Neural cell (in vitro differentiated cells): ENCODE data around the gene SLCO2B1. TPM values are rescaled to one million over a fixed set of nuclear protein-coding genes. Genes with fewer than 3 reads are reported as not detected.

ENCODE experiments used
- H2AFZ ChIP-seq: fragments of 200-600, 300-800 bp; sonication (generic), shearing (Covaris generic); 2 replicates; pipeline ENCODE4 v1.6.0; 2014; ENCODE audit warnings: low read depth, mild to moderate bottlenecking, antibody characterized with exemption, low read length, moderate library complexity
- H3F3A ChIP-seq: fragments of 200-600 bp; shearing (Covaris generic); 2 replicates; pipeline ENCODE4 v1.6.1; 2016; ENCODE audit warnings: mild to moderate bottlenecking, moderate library complexity, mixed read lengths, antibody characterized with exemption, low read length; ENCODE audit not compliant: insufficient read depth, poor library complexity, severe bottlenecking
- H3K27ac ChIP-seq: fragments of 200-600, 300-800 bp; sonication (generic), shearing (Covaris generic); 2 replicates; pipeline ENCODE4 v1.5.1; 2014; ENCODE audit warnings: mild to moderate bottlenecking, low read length, moderate library complexity
- H3K27me3 ChIP-seq: fragments of 300-800, 200-600 bp; sonication (generic), shearing (Covaris generic); 2 replicates; pipeline ENCODE4 v1.6.0; 2014; ENCODE audit warnings: mild to moderate bottlenecking, low read depth, low read length, moderate library complexity; ENCODE audit not compliant: insufficient read depth
- H3K36me3 ChIP-seq: fragments of 300-800, 200-600 bp; sonication (generic), shearing (Covaris generic); 2 replicates; pipeline ENCODE4 v1.5.1; 2014; ENCODE audit warnings: mild to moderate bottlenecking, antibody characterized with exemption, low read length, moderate library complexity; ENCODE audit not compliant: insufficient read depth
- H3K4me2 ChIP-seq: fragments of 300-800, 200-600 bp; sonication (generic), shearing (Covaris generic); 2 replicates; pipeline ENCODE4 v1.6.0; 2014; ENCODE audit warnings: mild to moderate bottlenecking, low read length
- H3K4me3 ChIP-seq: fragments of 300-800, 200-600 bp; sonication (generic), shearing (Covaris generic); 2 replicates; pipeline ENCODE4 v1.5.1; 2014; ENCODE audit warnings: mild to moderate bottlenecking, low read length, moderate library complexity
- H3K79me2 ChIP-seq: fragments of 200-600 bp; shearing (Covaris generic); replicated peaks from 2 replicates; pipeline ENCODE4 v1.6.0; 2014; ENCODE audit warnings: mild to moderate bottlenecking, low read length, moderate library complexity; ENCODE audit not compliant: insufficient read depth
- H3K9ac ChIP-seq: fragments of 300-800, 200-600 bp; sonication (generic), shearing (Covaris generic); 2 replicates; pipeline ENCODE4 v1.6.1; 2016; ENCODE audit warnings: mild to moderate bottlenecking, low read length, mixed read lengths
- H3K9me2 ChIP-seq: fragments of 200-600 bp; shearing (Covaris generic); 2 replicates; pipeline ENCODE4 v1.6.1; 2016; ENCODE audit warnings: mild to moderate bottlenecking, low read length, mixed read lengths; ENCODE audit not compliant: insufficient read depth
- H3K9me3 ChIP-seq: fragments of 200-600, 300-800 bp; sonication (generic), shearing (Covaris generic); 2 replicates; pipeline ENCODE4 v1.6.1; 2016; ENCODE audit warnings: mild to moderate bottlenecking, mixed run types, low read length, moderate library complexity, mixed read lengths
- H4K20me1 ChIP-seq: fragments of 200-600 bp; shearing (Covaris generic); 2 replicates; pipeline ENCODE4 v1.6.1; 2016; ENCODE audit warnings: mild to moderate bottlenecking, mixed run types; ENCODE audit not compliant: insufficient read depth
- EP300 ChIP-seq: fragments of 450-650 bp; conservative IDR thresholded peaks from 2 replicates; pipeline ENCODE4 v1.6.1; 2014; ENCODE audit warnings: antibody characterized with exemption, mild to moderate bottlenecking, moderate library complexity; ENCODE audit not compliant: poor library complexity, severe bottlenecking
- EZH2 ChIP-seq: fragments of 200-600, 300-800 bp; shearing (Covaris generic), sonication (generic); IDR thresholded peaks from 2 replicates; pipeline ENCODE4 v1.6.1; 2014; ENCODE audit warnings: antibody characterized with exemption, low read length, borderline replicate concordance, mild to moderate bottlenecking; ENCODE audit not compliant: insufficient read depth, poor library complexity, severe bottlenecking
- MXI1 ChIP-seq: fragments of 450-650 bp; conservative IDR thresholded peaks from 2 replicates; pipeline ENCODE4 v1.6.1; 2014; ENCODE audit warnings: antibody characterized with exemption, mild to moderate bottlenecking; ENCODE audit not compliant: poor library complexity, severe bottlenecking
- POLR2AphosphoS5 ChIP-seq: IDR thresholded peaks from 2 replicates; pipeline ENCODE4 v1.6.1; 2012
- RAD21 ChIP-seq: fragments of 450-650 bp; conservative IDR thresholded peaks from 2 replicates; pipeline ENCODE4 v1.6.1; 2014; ENCODE audit warnings: antibody characterized with exemption, mild to moderate bottlenecking, moderate library complexity
- SMC3 ChIP-seq: fragments of 450-650 bp; conservative IDR thresholded peaks from 2 replicates; pipeline ENCODE4 v1.6.1; 2014; ENCODE audit warnings: antibody characterized with exemption, mild to moderate bottlenecking, moderate library complexity; ENCODE audit not compliant: poor library complexity
- TAF1 ChIP-seq: IDR thresholded peaks from 2 replicates; pipeline ENCODE4 v1.6.1; 2012; ENCODE audit warnings: low read depth
- polyA plus RNA-seq: library from polyadenylated mRNA; depleted of rRNA; stranded (reverse); fragments of >200 nt; gene quantifications from 2 replicates; pipeline ENCODE4 v1.2.3, GENCODE V29; 2014
- TF ChIP-seq, protein P1 (sequence below): IDR thresholded peaks from 2 replicates; pipeline ENCODE4 v1.6.1; 2012; ENCODE audit warnings: borderline replicate concordance
- TF ChIP-seq, protein P2 (sequence below): fragments of 450-650 bp; IDR thresholded peaks from 2 replicates; pipeline ENCODE4 v1.5.1; 2014; ENCODE audit warnings: antibody characterized with exemption, mild to moderate bottlenecking, moderate library complexity; ENCODE audit not compliant: poor library complexity, severe bottlenecking

Gene SLCO2B1
- polyA plus RNA-seq, 1 donor from 2014 or later = not detected

DNA sequence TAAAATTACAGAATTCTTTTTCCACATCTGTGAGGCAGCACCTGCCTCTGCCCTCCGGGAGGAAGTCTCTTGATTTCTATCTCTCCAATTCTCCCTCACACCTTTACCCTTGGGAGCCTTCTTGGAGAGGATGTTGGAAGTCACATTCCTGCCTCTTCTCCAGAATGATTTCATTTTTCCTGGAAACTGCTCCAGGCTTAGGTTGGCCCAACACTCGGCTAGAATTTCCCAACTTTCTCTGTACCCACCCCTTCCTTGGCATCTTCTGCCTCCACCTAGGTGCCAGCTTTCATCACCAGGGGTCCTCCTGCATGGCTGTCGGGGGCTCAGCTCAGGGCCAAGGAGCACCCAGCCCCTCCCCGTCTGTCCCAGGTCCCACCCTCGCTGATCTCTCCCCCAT is 43.2 kb downstream of the SLCO2B1 start:
- Histone ChIP-seq H3K9ac (no peak overlapping the region), H3K9me3 (no peaks in the 10 kb centered on the region), H3K4me3 (no peak overlapping the region), H3K4me2 (no peak overlapping the region), H3K27ac (no peak overlapping the region), H4K20me1 (no peaks in the 10 kb centered on the region), H2AFZ (no peak overlapping the region), H3K36me3 (no peaks in the 10 kb centered on the region), H3K27me3 (no peaks in the 10 kb centered on the region), H3F3A (no peaks in the 10 kb centered on the region), H3K79me2 (no peaks in the 10 kb centered on the region), H3K9me2 (no peaks in the 10 kb centered on the region)
- TF ChIP-seq MXI1 (no peak), TAF1 (no peak), EP300 (no peak), RAD21 (no peak), POLR2AphosphoS5 (no peak), EZH2 (no peak), SMC3 (no peak)
- TF ChIP-seq, protein P1, sequence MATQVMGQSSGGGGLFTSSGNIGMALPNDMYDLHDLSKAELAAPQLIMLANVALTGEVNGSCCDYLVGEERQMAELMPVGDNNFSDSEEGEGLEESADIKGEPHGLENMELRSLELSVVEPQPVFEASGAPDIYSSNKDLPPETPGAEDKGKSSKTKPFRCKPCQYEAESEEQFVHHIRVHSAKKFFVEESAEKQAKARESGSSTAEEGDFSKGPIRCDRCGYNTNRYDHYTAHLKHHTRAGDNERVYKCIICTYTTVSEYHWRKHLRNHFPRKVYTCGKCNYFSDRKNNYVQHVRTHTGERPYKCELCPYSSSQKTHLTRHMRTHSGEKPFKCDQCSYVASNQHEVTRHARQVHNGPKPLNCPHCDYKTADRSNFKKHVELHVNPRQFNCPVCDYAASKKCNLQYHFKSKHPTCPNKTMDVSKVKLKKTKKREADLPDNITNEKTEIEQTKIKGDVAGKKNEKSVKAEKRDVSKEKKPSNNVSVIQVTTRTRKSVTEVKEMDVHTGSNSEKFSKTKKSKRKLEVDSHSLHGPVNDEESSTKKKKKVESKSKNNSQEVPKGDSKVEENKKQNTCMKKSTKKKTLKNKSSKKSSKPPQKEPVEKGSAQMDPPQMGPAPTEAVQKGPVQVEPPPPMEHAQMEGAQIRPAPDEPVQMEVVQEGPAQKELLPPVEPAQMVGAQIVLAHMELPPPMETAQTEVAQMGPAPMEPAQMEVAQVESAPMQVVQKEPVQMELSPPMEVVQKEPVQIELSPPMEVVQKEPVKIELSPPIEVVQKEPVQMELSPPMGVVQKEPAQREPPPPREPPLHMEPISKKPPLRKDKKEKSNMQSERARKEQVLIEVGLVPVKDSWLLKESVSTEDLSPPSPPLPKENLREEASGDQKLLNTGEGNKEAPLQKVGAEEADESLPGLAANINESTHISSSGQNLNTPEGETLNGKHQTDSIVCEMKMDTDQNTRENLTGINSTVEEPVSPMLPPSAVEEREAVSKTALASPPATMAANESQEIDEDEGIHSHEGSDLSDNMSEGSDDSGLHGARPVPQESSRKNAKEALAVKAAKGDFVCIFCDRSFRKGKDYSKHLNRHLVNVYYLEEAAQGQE = no peak
- TF ChIP-seq, protein P2, sequence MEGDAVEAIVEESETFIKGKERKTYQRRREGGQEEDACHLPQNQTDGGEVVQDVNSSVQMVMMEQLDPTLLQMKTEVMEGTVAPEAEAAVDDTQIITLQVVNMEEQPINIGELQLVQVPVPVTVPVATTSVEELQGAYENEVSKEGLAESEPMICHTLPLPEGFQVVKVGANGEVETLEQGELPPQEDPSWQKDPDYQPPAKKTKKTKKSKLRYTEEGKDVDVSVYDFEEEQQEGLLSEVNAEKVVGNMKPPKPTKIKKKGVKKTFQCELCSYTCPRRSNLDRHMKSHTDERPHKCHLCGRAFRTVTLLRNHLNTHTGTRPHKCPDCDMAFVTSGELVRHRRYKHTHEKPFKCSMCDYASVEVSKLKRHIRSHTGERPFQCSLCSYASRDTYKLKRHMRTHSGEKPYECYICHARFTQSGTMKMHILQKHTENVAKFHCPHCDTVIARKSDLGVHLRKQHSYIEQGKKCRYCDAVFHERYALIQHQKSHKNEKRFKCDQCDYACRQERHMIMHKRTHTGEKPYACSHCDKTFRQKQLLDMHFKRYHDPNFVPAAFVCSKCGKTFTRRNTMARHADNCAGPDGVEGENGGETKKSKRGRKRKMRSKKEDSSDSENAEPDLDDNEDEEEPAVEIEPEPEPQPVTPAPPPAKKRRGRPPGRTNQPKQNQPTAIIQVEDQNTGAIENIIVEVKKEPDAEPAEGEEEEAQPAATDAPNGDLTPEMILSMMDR = no peak

- H3K4me3 ChIP-seq = no peak overlapping the region
- TF ChIP-seq, protein P2 = no peak
- no peak for TF ChIP-seq RAD21
- TF ChIP-seq, protein P1 = no peak
- no peak for TF ChIP-seq TAF1
- no peak for TF ChIP-seq EP300
- no peak for TF ChIP-seq EZH2
- no peak for TF ChIP-seq POLR2AphosphoS5
- no peak for TF ChIP-seq MXI1
- TF ChIP-seq SMC3 = no peak
- no peaks in the 10 kb centered on the region for H3K36me3 ChIP-seq
- no peaks in the 10 kb centered on the region for H3K9me2 ChIP-seq
- H3F3A ChIP-seq = no peaks in the 10 kb centered on the region
- H3K27me3 ChIP-seq = no peaks in the 10 kb centered on the region
- H3K9me3 ChIP-seq = no peaks in the 10 kb centered on the region
- H3K27ac ChIP-seq = no peak overlapping the region
- no peak overlapping the region for H3K9ac ChIP-seq
- no peaks in the 10 kb centered on the region for H3K79me2 ChIP-seq
- H2AFZ ChIP-seq = no peak overlapping the region
- no peaks in the 10 kb centered on the region for H4K20me1 ChIP-seq
- no peak overlapping the region for H3K4me2 ChIP-seq
These were observed 44.5 kb downstream of the SLCO2B1 start for GRCh38 chr11:75195167-75195962.
